Measurements from ENCODE around the gene MYBPC2. TPM values are rescaled to one million over a fixed set of nuclear protein-coding genes. Genes with fewer than 3 reads are reported as not detected.

Gene MYBPC2
- total RNA-seq, 1 donor from 2014 or later: under 0.01 TPM

- DNase-seq (ENCODE audit: low read depth in 2 of 2): no peak
These were observed 82.5 kb downstream of the MYBPC2 start for GRCh38 chr19:50515168-50515561.

Other genes starting within 250 kb of the MYBPC2 start
- under 0.01 and 0.25 TPM in 2 replicates for gene MYH14, start 229.3 kb upstream of the MYBPC2 start, total RNA-seq
- gene KCNC3, start 103.5 kb upstream of the MYBPC2 start, total RNA-seq: 0.13 and 0.76 TPM in 2 replicates
- under 0.01 TPM in 2 replicates for gene NAPSA, start 67.3 kb upstream of the MYBPC2 start, total RNA-seq
- 37.7 and 82.6 TPM in 2 replicates for gene NR1H2, start 56.4 kb upstream of the MYBPC2 start, total RNA-seq
- gene POLD1, start 48.5 kb upstream of the MYBPC2 start, total RNA-seq: 38.8 and 56.6 TPM in 2 replicates
- gene SPIB, start 14.0 kb upstream of the MYBPC2 start, total RNA-seq: not detected in 2 replicates
- 54.0 and 82.9 TPM in 2 replicates for gene EMC10, start 43.6 kb downstream of the MYBPC2 start, total RNA-seq
- gene GARIN5A, start 44.0 kb downstream of the MYBPC2 start, total RNA-seq: 0.13 and 0.25 TPM in 2 replicates
- gene JOSD2, start 78.3 kb downstream of the MYBPC2 start, total RNA-seq: 18.9 and 27.4 TPM in 2 replicates
- not detected in 2 replicates for gene ASPDH, start 81.0 kb downstream of the MYBPC2 start, total RNA-seq
- 0.13 TPM in 1 of 2 replicates, not detected in the other for gene LRRC4B, start 135.5 kb downstream of the MYBPC2 start, total RNA-seq
- under 0.01 TPM in 1 of 2 replicates, not detected in the other for gene SYT3, start 207.0 kb downstream of the MYBPC2 start, total RNA-seq
- gene C19orf81, start 216.6 kb downstream of the MYBPC2 start, total RNA-seq: 0.89 TPM in 1 of 2 replicates, not detected in the other